ENCODE results near the gene E2F7. TPM values are rescaled to one million over a fixed set of nuclear protein-coding genes. Genes with fewer than 3 reads are reported as not detected.

The E2F7 gene
- total and polyA plus RNA-seq, 2 of the 13 experiments (the other 11 are each of a cell fraction or from before 2014, with no cell fraction given), result 1.7 to 7.3 TPM

DNA sequence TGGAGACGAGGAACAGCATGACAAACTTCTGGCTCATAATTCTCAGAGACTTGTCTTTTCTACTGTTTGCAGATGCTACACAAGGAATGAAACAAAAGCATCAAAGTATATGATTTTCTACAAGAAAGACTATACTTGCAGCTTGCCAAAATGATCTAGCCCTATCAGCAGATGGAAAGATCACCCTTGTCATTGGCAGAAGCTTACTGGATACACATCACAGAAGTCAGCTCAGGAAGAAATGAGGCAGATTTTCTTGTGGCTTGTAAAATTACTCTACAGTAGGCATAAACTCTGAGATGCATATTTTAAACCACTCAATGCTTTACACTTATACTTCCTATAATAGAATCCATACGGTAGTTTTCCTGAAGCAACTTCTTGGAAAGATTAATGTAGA is 20.6 kb downstream of the E2F7 start:
- no peak overlapping the region for H3K4me2 ChIP-seq (ENCODE audit: low read depth, low read length)
- no peak overlapping the region for H2AFZ ChIP-seq (ENCODE audit: low read length)
- H3K36me3 ChIP-seq (replicated peaks in 1 of 2; ENCODE audit: control insufficient read depth in 1 of 2, insufficient read depth in 2 of 2, low read length in 2 of 2), result peaks cover 8 to 35% of the 10 kb centered on the region in 2 experiments; a peak in 4 of 5 replicates
- ChIA-PET CTCF (ENCODE audit: low intra/inter-chr PET ratio, low total read pairs) (no interaction called here), POLR2A (no interaction called here)
- no peaks in the 10 kb centered on the region for H3K79me2 ChIP-seq (ENCODE audit: insufficient read depth, low read length)
- FAIRE-seq (no peak), ATAC-seq (no peak), DNase-seq (ENCODE audit: low spot score) (no peak)
- H3K9me3 ChIP-seq (ENCODE audit: low read length), result no peaks in the 10 kb centered on the region
- WGBS (ENCODE audit: low lambda C conversion rate), result 97% methylated on average over 2 of the region's 2 CpGs
- no TSS peak for BruUV-seq (replicated peaks)
- in situ Hi-C loops (cut with HindIII; ENCODE audit: extremely low pct_ligation_motif_present, low pct_unique_long_range_greater_than_20kb) (no loop called here), intact Hi-C loops (cut with micrococcal nuclease; ENCODE audit: unreplicated experiment) (no loop called here)
- no peaks in the 10 kb centered on the region for H3K27me3 ChIP-seq (ENCODE audit: control insufficient read depth in 1 of 2, insufficient read depth in 2 of 2, low read length in 2 of 2)
- no peak overlapping the region for H3K27ac ChIP-seq (ENCODE audit: extremely low read length, insufficient read depth, low read length)
- TF ChIP-seq U2AF2 (IDR thresholded peaks at IDR 0.05; ENCODE audit: low read depth, low read length) (no peak), ZNF749 (CRISPR knock-in tag; IDR thresholded peaks at IDR 0.05; ENCODE audit: borderline replicate concordance) (no peak), PCBP2 (optimal IDR thresholded peaks at IDR 0.05; ENCODE audit: low read depth, low read length, poor library complexity, severe bottlenecking) (no peak), HMG20A (CRISPR knock-in tag; IDR thresholded peaks at IDR 0.05; ENCODE audit: borderline replicate concordance) (no peak), REXO4 (CRISPR knock-in tag; IDR thresholded peaks at IDR 0.05; ENCODE audit: borderline replicate concordance) (no peak)
- H4K20me1 ChIP-seq (ENCODE audit: insufficient read depth, low read length), result no peaks in the 10 kb centered on the region
- H3K4me1 ChIP-seq (ENCODE audit: insufficient read depth, low read length), result no peaks in the 10 kb centered on the region
- H3K9ac ChIP-seq (ENCODE audit: insufficient read depth, low read depth, low read length), result no peak overlapping the region
- no peak overlapping the region for H3K4me3 ChIP-seq (replicated peaks in 1 of 3; ENCODE audit: insufficient read depth in 1 of 3, low read depth in 2 of 3, low read length in 3 of 3)

DNA sequence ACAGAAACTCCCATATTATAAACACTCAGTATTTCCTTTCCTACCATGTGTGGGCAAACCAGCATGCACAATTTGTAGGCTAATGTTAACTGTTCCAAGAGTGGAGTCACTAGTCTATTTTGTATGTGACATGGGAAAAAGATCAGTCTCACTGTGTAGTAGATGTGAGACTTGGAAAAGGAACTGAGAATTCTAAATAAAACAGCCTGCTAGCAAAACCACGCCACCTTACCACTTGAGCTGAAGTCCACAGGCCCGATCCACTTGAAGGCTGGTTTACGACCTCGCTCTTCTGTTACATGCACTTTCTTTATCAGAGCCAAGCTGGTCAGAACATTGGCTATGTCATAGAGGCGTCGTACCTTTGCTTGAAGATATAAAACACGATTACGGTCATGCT is 22.5 kb downstream of the E2F7 start:
- Histone ChIP-seq H3K9me3 (ENCODE audit: low read length) (no peaks in the 10 kb centered on the region), H3K4me3 (replicated peaks in 1 of 3; ENCODE audit: insufficient read depth in 1 of 3, low read depth in 2 of 3, low read length in 3 of 3) (no peak overlapping the region), H3K79me2 (ENCODE audit: insufficient read depth, low read length) (no peaks in the 10 kb centered on the region), H3K9ac (ENCODE audit: insufficient read depth, low read depth, low read length) (no peak overlapping the region), H3K4me2 (ENCODE audit: low read depth, low read length) (no peak overlapping the region), H2AFZ (ENCODE audit: low read length) (no peak overlapping the region), H3K27ac (ENCODE audit: extremely low read length, insufficient read depth, low read length) (no peak overlapping the region), H3K27me3 (ENCODE audit: control insufficient read depth in 1 of 2, insufficient read depth in 2 of 2, low read length in 2 of 2) (no peaks in the 10 kb centered on the region), H3K4me1 (ENCODE audit: insufficient read depth, low read length) (no peaks in the 10 kb centered on the region), H3K36me3 (replicated peaks in 1 of 2; ENCODE audit: control insufficient read depth in 1 of 2, insufficient read depth in 2 of 2, low read length in 2 of 2) (peaks cover 8 to 27% of the 10 kb centered on the region in 2 experiments; a peak in 4 of 5 replicates), H4K20me1 (ENCODE audit: insufficient read depth, low read length) (no peaks in the 10 kb centered on the region)
- in situ Hi-C loops (cut with HindIII; ENCODE audit: extremely low pct_ligation_motif_present, low pct_unique_long_range_greater_than_20kb), result no loop called here
- no TSS peak for BruUV-seq (replicated peaks)
- WGBS (ENCODE audit: low lambda C conversion rate), result 93% methylated on average over 8 of the region's 8 CpGs
- no peak for TF ChIP-seq ZBTB1 (CRISPR knock-in tag; IDR thresholded peaks at IDR 0.05; ENCODE audit: borderline replicate concordance)
- TF ChIP-seq, protein P1, sequence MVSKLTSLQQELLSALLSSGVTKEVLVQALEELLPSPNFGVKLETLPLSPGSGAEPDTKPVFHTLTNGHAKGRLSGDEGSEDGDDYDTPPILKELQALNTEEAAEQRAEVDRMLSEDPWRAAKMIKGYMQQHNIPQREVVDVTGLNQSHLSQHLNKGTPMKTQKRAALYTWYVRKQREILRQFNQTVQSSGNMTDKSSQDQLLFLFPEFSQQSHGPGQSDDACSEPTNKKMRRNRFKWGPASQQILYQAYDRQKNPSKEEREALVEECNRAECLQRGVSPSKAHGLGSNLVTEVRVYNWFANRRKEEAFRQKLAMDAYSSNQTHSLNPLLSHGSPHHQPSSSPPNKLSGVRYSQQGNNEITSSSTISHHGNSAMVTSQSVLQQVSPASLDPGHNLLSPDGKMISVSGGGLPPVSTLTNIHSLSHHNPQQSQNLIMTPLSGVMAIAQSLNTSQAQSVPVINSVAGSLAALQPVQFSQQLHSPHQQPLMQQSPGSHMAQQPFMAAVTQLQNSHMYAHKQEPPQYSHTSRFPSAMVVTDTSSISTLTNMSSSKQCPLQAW (CRISPR knock-in tag; IDR thresholded peaks at IDR 0.05), result no peak
- TF ChIP-seq ZFP36 (IDR thresholded peaks at IDR 0.05; ENCODE audit: borderline replicate concordance, low read depth, low read length, partially characterized antibody), result no peak
- TF ChIP-seq DNMT1 (CRISPR knock-in tag; IDR thresholded peaks at IDR 0.05), result no peak
- TF ChIP-seq SP4 (CRISPR knock-in tag; IDR thresholded peaks at IDR 0.05), result no peak
- no peak for TF ChIP-seq FOXC1 (CRISPR knock-in tag; IDR thresholded peaks at IDR 0.05; ENCODE audit: borderline replicate concordance)
- TF ChIP-seq SAFB2 (CRISPR knock-in tag; IDR thresholded peaks at IDR 0.05; ENCODE audit: borderline replicate concordance, low read depth), result no peak
- no peak for TF ChIP-seq ZNF678 (CRISPR knock-in tag; IDR thresholded peaks at IDR 0.05)
- TF ChIP-seq CBX2 (IDR thresholded peaks at IDR 0.05; ENCODE audit: low read depth, low read length), result no peak
- no peak for TF ChIP-seq CBX2 (CRISPR knock-in tag; IDR thresholded peaks at IDR 0.05; ENCODE audit: low read depth)
- TF ChIP-seq ZNF598 (CRISPR knock-in tag; IDR thresholded peaks at IDR 0.05; ENCODE audit: borderline replicate concordance), result no peak
- TF ChIP-seq ZNF20 (CRISPR knock-in tag; IDR thresholded peaks at IDR 0.05), result no peak
- no peak for TF ChIP-seq GTF2F1 (IDR thresholded peaks at IDR 0.05; ENCODE audit: low read length)
- ChIA-PET POLR2A (no interaction called here), CTCF (ENCODE audit: low intra/inter-chr PET ratio, low total read pairs) (no interaction called here)
- intact Hi-C loops (cut with micrococcal nuclease; ENCODE audit: unreplicated experiment), result no loop called here
- no peak for FAIRE-seq
- no peak for ATAC-seq
- no peak for DNase-seq (ENCODE audit: low spot score)
